ENCODE data around the gene ENHO. TPM values are rescaled to one million over a fixed set of nuclear protein-coding genes. Genes with fewer than 3 reads are reported as not detected.

ENHO gene
- polyA plus RNA-seq, 1 donor (not counting 4 experiments of a cell fraction or from before 2014, with no cell fraction given), result not detected

- Histone ChIP-seq H3K27ac (ENCODE audit: control insufficient read depth, insufficient read depth, low read length) (no peak overlapping the region), H3K9me3 (ENCODE audit: control insufficient read depth, low read depth, low read length) (no peaks in the 10 kb centered on the region), H3K27me3 (ENCODE audit: control insufficient read depth, extremely low read depth, insufficient read depth, low read length) (peaks cover 4% of the 10 kb centered on the region), H3K4me3 (ENCODE audit: control insufficient read depth in 2 of 3, extremely low read depth in 1 of 3, insufficient read depth in 2 of 3, low read depth in 1 of 3, low read length in 3 of 3) (no peak overlapping the region), H3K4me1 (ENCODE audit: control insufficient read depth, extremely low read depth, insufficient read depth, low read length) (no peaks in the 10 kb centered on the region), H3K79me2 (ENCODE audit: control insufficient read depth, insufficient read depth, low read length) (no peaks in the 10 kb centered on the region), H2AFZ (ENCODE audit: control insufficient read depth, low read length) (no peak overlapping the region), H3K36me3 (ENCODE audit: control insufficient read depth in 2 of 2, extremely low read depth in 1 of 2, insufficient read depth in 2 of 2, low read length in 2 of 2) (no peaks in the 10 kb centered on the region), H4K20me1 (ENCODE audit: control insufficient read depth, extremely low read depth, insufficient read depth, low read length) (no peaks in the 10 kb centered on the region), H3K9me1 (ENCODE audit: control insufficient read depth, extremely low read depth, insufficient read depth, low read length) (no peaks in the 10 kb centered on the region), H3K9ac (ENCODE audit: control insufficient read depth, extremely low read depth, insufficient read depth, low read length) (no peak overlapping the region), H3K4me2 (ENCODE audit: control insufficient read depth, extremely low read depth, insufficient read depth, low read depth, low read length) (no peak overlapping the region)
- DNase-seq (ENCODE audit: low read depth, low spot score) (no peak), FAIRE-seq (no peak)
- dilution Hi-C loops (cut with MboI; ENCODE audit: extremely low pct_ligation_motif_present, low sequenced_read_pairs), result no loop called here
- TF ChIP-seq CTCF (optimal IDR thresholded peaks at IDR 0.05 in 1 of 3, IDR thresholded peaks at IDR 0.05 in 1 of 3, conservative IDR thresholded peaks at IDR 0.05 in 1 of 3; ENCODE audit: extremely low read depth in 1 of 3, insufficient read depth in 2 of 3, low read length in 3 of 3) (no peak), EZH2 (IDR thresholded peaks at IDR 0.05; ENCODE audit: low read length) (no peak)
These were observed 10.4 kb downstream of the ENHO start for GRCh38 chr9:34512131-34513078.

- no peak for TF ChIP-seq EZH2 (IDR thresholded peaks at IDR 0.05; ENCODE audit: low read length)
- no peak for TF ChIP-seq CTCF (optimal IDR thresholded peaks at IDR 0.05 in 1 of 3, IDR thresholded peaks at IDR 0.05 in 1 of 3, conservative IDR thresholded peaks at IDR 0.05 in 1 of 3; ENCODE audit: extremely low read depth in 1 of 3, insufficient read depth in 2 of 3, low read length in 3 of 3)
- no peaks in the 10 kb centered on the region for H3K9me3 ChIP-seq (ENCODE audit: control insufficient read depth, low read depth, low read length)
- no peaks in the 10 kb centered on the region for H3K4me1 ChIP-seq (ENCODE audit: control insufficient read depth, extremely low read depth, insufficient read depth, low read length)
- H3K4me2 ChIP-seq (ENCODE audit: control insufficient read depth, extremely low read depth, insufficient read depth, low read depth, low read length), result no peak overlapping the region
- H3K27me3 ChIP-seq (ENCODE audit: control insufficient read depth, extremely low read depth, insufficient read depth, low read length), result peaks cover 13% of the 10 kb centered on the region
- no peak overlapping the region for H2AFZ ChIP-seq (ENCODE audit: control insufficient read depth, low read length)
- H3K36me3 ChIP-seq (ENCODE audit: control insufficient read depth in 2 of 2, extremely low read depth in 1 of 2, insufficient read depth in 2 of 2, low read length in 2 of 2), result no peaks in the 10 kb centered on the region
- FAIRE-seq, result no peak
- H4K20me1 ChIP-seq (ENCODE audit: control insufficient read depth, extremely low read depth, insufficient read depth, low read length), result no peaks in the 10 kb centered on the region
- dilution Hi-C loops (cut with MboI; ENCODE audit: extremely low pct_ligation_motif_present, low sequenced_read_pairs), result no loop called here
- H3K9me1 ChIP-seq (ENCODE audit: control insufficient read depth, extremely low read depth, insufficient read depth, low read length), result no peaks in the 10 kb centered on the region
- H3K27ac ChIP-seq (ENCODE audit: control insufficient read depth, insufficient read depth, low read length), result no peak overlapping the region
- H3K79me2 ChIP-seq (ENCODE audit: control insufficient read depth, insufficient read depth, low read length), result no peaks in the 10 kb centered on the region
- H3K4me3 ChIP-seq (ENCODE audit: control insufficient read depth in 2 of 3, extremely low read depth in 1 of 3, insufficient read depth in 2 of 3, low read depth in 1 of 3, low read length in 3 of 3), result no peak overlapping the region
- DNase-seq (ENCODE audit: low read depth, low spot score), result no peak
- no peak overlapping the region for H3K9ac ChIP-seq (ENCODE audit: control insufficient read depth, extremely low read depth, insufficient read depth, low read length)
These were observed 12.0 kb downstream of the ENHO start for GRCh38 chr9:34510497-34511468.

All from keratinocyte (primary cell).